ENCODE measurements around the gene PPM1N.

DNA sequence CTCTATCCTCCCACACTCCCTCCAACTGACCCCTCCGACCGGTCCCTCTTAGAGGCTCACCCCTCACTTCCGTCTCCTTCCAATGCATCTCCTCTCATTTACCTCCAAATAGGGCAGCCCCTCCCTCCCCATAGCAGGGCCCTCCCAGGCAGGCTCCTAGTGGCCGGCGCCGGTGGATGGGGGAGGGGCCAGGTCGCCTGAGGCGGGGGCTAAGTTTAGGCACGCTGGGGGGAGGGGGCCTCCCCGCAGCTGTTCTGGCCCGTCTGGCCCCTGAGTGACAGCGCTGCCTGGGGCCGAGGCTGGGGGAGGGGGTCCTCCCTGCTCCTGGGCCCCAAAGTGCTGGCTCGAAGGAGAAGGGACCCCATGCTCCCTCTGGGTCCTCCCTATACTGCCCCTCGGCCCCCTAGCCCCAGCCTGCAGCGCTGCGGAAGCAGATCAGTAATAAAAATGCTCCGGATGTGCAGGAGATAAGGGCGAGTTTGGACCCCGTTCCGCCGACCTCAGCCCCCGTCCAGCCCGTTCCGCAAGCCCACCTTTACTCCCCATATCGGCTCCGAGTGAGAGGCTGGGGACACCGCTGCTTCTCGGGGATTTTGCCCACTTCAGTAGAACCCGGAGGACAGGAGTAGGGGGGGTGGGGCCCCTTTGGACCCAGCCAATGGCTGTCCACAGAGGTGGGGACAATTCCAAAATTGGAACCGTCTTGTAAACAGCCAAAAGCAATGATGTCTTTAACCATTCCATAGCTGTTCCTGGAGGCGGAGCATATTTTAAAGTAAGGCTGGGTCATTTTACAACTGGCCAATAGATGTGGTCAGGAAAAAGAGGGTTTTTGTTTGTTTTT, 5.4 kb upstream of the PPM1N start:
- TF ChIP-seq, protein P1, sequence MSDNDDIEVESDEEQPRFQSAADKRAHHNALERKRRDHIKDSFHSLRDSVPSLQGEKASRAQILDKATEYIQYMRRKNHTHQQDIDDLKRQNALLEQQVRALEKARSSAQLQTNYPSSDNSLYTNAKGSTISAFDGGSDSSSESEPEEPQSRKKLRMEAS (IDR thresholded peaks at IDR 0.05), result no peak
- TF ChIP-seq ZNF274 (IDR thresholded peaks at IDR 0.05; ENCODE audit: low read depth, low read length), result no peak
- TF ChIP-seq, protein P2, sequence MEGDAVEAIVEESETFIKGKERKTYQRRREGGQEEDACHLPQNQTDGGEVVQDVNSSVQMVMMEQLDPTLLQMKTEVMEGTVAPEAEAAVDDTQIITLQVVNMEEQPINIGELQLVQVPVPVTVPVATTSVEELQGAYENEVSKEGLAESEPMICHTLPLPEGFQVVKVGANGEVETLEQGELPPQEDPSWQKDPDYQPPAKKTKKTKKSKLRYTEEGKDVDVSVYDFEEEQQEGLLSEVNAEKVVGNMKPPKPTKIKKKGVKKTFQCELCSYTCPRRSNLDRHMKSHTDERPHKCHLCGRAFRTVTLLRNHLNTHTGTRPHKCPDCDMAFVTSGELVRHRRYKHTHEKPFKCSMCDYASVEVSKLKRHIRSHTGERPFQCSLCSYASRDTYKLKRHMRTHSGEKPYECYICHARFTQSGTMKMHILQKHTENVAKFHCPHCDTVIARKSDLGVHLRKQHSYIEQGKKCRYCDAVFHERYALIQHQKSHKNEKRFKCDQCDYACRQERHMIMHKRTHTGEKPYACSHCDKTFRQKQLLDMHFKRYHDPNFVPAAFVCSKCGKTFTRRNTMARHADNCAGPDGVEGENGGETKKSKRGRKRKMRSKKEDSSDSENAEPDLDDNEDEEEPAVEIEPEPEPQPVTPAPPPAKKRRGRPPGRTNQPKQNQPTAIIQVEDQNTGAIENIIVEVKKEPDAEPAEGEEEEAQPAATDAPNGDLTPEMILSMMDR (IDR thresholded peaks at IDR 0.05 in 2 of 3, conservative IDR thresholded peaks at IDR 0.05 in 1 of 3; ENCODE audit: borderline replicate concordance in 1 of 3, insufficient read depth in 1 of 3, low read depth in 2 of 3, low read length in 2 of 3), result no peak
- TF ChIP-seq YY1 (IDR thresholded peaks at IDR 0.05; ENCODE audit: extremely low read depth, insufficient replicate concordance, low read depth, low read length), result no peak
- TF ChIP-seq EZH2phosphoT487 (IDR thresholded peaks at IDR 0.05; ENCODE audit: borderline replicate concordance), result no peak
- TF ChIP-seq, protein P3, sequence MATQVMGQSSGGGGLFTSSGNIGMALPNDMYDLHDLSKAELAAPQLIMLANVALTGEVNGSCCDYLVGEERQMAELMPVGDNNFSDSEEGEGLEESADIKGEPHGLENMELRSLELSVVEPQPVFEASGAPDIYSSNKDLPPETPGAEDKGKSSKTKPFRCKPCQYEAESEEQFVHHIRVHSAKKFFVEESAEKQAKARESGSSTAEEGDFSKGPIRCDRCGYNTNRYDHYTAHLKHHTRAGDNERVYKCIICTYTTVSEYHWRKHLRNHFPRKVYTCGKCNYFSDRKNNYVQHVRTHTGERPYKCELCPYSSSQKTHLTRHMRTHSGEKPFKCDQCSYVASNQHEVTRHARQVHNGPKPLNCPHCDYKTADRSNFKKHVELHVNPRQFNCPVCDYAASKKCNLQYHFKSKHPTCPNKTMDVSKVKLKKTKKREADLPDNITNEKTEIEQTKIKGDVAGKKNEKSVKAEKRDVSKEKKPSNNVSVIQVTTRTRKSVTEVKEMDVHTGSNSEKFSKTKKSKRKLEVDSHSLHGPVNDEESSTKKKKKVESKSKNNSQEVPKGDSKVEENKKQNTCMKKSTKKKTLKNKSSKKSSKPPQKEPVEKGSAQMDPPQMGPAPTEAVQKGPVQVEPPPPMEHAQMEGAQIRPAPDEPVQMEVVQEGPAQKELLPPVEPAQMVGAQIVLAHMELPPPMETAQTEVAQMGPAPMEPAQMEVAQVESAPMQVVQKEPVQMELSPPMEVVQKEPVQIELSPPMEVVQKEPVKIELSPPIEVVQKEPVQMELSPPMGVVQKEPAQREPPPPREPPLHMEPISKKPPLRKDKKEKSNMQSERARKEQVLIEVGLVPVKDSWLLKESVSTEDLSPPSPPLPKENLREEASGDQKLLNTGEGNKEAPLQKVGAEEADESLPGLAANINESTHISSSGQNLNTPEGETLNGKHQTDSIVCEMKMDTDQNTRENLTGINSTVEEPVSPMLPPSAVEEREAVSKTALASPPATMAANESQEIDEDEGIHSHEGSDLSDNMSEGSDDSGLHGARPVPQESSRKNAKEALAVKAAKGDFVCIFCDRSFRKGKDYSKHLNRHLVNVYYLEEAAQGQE (IDR thresholded peaks at IDR 0.05; ENCODE audit: low read depth), result no peak
- TF ChIP-seq EZH2 (IDR thresholded peaks at IDR 0.05), result no peak
- TF ChIP-seq POLR2A (IDR thresholded peaks at IDR 0.05; ENCODE audit: borderline replicate concordance, extremely low read depth, insufficient read depth, insufficient read length), result no peak
- TF ChIP-seq, protein P4, sequence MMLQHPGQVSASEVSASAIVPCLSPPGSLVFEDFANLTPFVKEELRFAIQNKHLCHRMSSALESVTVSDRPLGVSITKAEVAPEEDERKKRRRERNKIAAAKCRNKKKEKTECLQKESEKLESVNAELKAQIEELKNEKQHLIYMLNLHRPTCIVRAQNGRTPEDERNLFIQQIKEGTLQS (IDR thresholded peaks at IDR 0.05), result no peak
- TF ChIP-seq TCF7L2 (IDR thresholded peaks at IDR 0.05; ENCODE audit: borderline replicate concordance, extremely low read depth, insufficient read depth, insufficient read length), result no peak
- TF ChIP-seq SP1 (IDR thresholded peaks at IDR 0.05; ENCODE audit: low read depth), result peak; percentile 25; the same call in 1 of the 2 replicates
